Right atrium auricular region (tissue), 2 donors: ENCODE results near the gene ECE2. TPM values are rescaled to one million over a fixed set of nuclear protein-coding genes. Genes with fewer than 3 reads are reported as not detected.
A peak's percentile ranks its signal among the peaks of the same experiment; 100 is the strongest.

ENCODE experiments used
- DNase-seq: peaks from one replicate; pipeline ENCODE4 v3.0.0-alpha.2; 2019; ENCODE audit warnings: low spot score
- H3K27ac ChIP-seq, 2 donors: fragments of 200-600 bp; sonication (generic); 1 replicate in 1 of 2; 2 replicates in 1 of 2; pipeline ENCODE4 v1.5.1; 2016 to 2019
- H3K27me3 ChIP-seq, 2 donors: fragments of 200-600 bp; sonication (generic); one replicate each; pipeline versions ENCODE4 v1.5.1 to v1.6.0; 2017 to 2019
- H3K36me3 ChIP-seq: fragments of 200-600 bp; sonication (generic); one replicate; pipeline ENCODE4 v1.5.1; 2016
- H3K4me1 ChIP-seq, 2 donors: fragments of 200-600 bp; sonication (generic); one replicate each; pipeline versions ENCODE4 v1.5.1 to v1.6.0; 2017 to 2019
- H3K4me3 ChIP-seq, 2 donors: fragments of 200-600 bp; sonication (generic); 1 replicate in 1 of 2; 2 replicates in 1 of 2; pipeline ENCODE4 v1.5.1; 2017 to 2019; ENCODE audit warnings: mild to moderate bottlenecking in 1 of 2, moderate library complexity in 1 of 2
- H3K9me3 ChIP-seq, 2 donors: fragments of 200-600 bp; sonication (generic); one replicate each; pipeline ENCODE4 v1.5.1; 2019
- CTCF ChIP-seq, 2 donors: fragments of 200-600 bp; sonication (generic); IDR thresholded peaks; one replicate each; pipeline ENCODE4 v1.5.1; 2019; ENCODE audit warnings: antibody characterized with exemption in 2 of 2
- total RNA-seq, 2 donors: library from RNA; depleted of rRNA; stranded (reverse); fragments of >200 nt; gene quantifications; one replicate each; pipeline ENCODE4 v1.1.0, GENCODE V29; 2016

The ECE2 gene
- total RNA-seq, 2 donors from 2014 or later: 1.6 TPM; not detected in 1

GRCh38 chr3:184259396-184259877, 16.4 kb upstream of the ECE2 start:
- Histone ChIP-seq H3K27ac (no peak overlapping the region), H3K27me3 (peaks cover 3 to 23% of the 10 kb centered on the region in 2 donors), H3K4me1 (peaks cover 0 to 32% of the 10 kb centered on the region in 2 donors), H3K36me3 (no peaks in the 10 kb centered on the region), H3K9me3 (no peaks in the 10 kb centered on the region), H3K4me3 (peak overlapping the region in 1 of 2 donors; percentile 31)
- no peak for TF ChIP-seq CTCF (IDR thresholded peaks at IDR 0.05)
- DNase-seq: no peak

GRCh38 chr3:184259878-184260723, 15.7 kb upstream of the ECE2 start:
- Histone ChIP-seq H3K27ac (no peak overlapping the region), H3K4me1 (peaks cover 0 to 32% of the 10 kb centered on the region in 2 donors), H3K27me3 (peaks cover 3 to 23% of the 10 kb centered on the region in 2 donors), H3K36me3 (no peaks in the 10 kb centered on the region), H3K9me3 (no peaks in the 10 kb centered on the region), H3K4me3 (peak overlapping the region in 1 of 2 donors; percentile 54)
- no peak for TF ChIP-seq CTCF (IDR thresholded peaks at IDR 0.05)
- no peak for DNase-seq

- DNase-seq: no peak
- Histone ChIP-seq H3K4me1 (peaks cover 0 to 32% of the 10 kb centered on the region in 2 donors), H3K27me3 (peaks cover 3 to 23% of the 10 kb centered on the region in 2 donors), H3K27ac (no peak overlapping the region), H3K36me3 (no peaks in the 10 kb centered on the region), H3K4me3 (peak overlapping the region; percentile 27 to 54), H3K9me3 (no peaks in the 10 kb centered on the region)
- no peak for TF ChIP-seq CTCF (IDR thresholded peaks at IDR 0.05)
These were observed 15.0 kb upstream of the ECE2 start for GRCh38 chr3:184260724-184261269.

- no peak for TF ChIP-seq CTCF (IDR thresholded peaks at IDR 0.05)
- Histone ChIP-seq H3K36me3 (no peaks in the 10 kb centered on the region), H3K4me3 (peak within 1 kb of the TSS; percentile 27 to 54), H3K27me3 (peaks cover 3 to 23% of the 10 kb centered on the region in 2 donors), H3K9me3 (no peaks in the 10 kb centered on the region), H3K27ac (no peak within 1 kb of the TSS), H3K4me1 (peaks cover 0 to 32% of the 10 kb centered on the region in 2 donors)
- DNase-seq: no peak
These were observed 14.5 kb upstream of the ECE2 start, which contains the start of gene CAMK2N2 for GRCh38 chr3:184261270-184261853. Gene CAMK2N2, minus strand, starts transcription at chr3:184261553. Its CDS starts 268 bp downstream, at chr3:184261285.

GRCh38 chr3:184261854-184262763, 13.7 kb upstream of the ECE2 start:
- Histone ChIP-seq H3K27ac (no peak overlapping the region), H3K27me3 (peaks cover 3 to 23% of the 10 kb centered on the region in 2 donors), H3K9me3 (no peaks in the 10 kb centered on the region), H3K4me3 (peak overlapping the region; percentile 27 to 54), H3K36me3 (no peaks in the 10 kb centered on the region), H3K4me1 (peaks cover 0 to 32% of the 10 kb centered on the region in 2 donors)
- no peak for TF ChIP-seq CTCF (IDR thresholded peaks at IDR 0.05)
- DNase-seq: no peak
